C4-2B (cell line): ENCODE measurements around the gene DGKI.

ENCODE experiments used
- H3K27ac ChIP-seq: fragments of 450-650 bp; 2 replicates; pipeline ENCODE4 v1.5.1; 2017
- ZFX ChIP-seq: fragments of 450-650 bp; IDR thresholded peaks from 2 replicates; pipeline ENCODE4 v1.6.1; 2017
- TF ChIP-seq, protein P1 (sequence below): fragments of 450-650 bp; conservative IDR thresholded peaks from 2 replicates; pipeline ENCODE4 v1.5.1; 2017; ENCODE audit warnings: mild to moderate bottlenecking

DGKI gene

DNA sequence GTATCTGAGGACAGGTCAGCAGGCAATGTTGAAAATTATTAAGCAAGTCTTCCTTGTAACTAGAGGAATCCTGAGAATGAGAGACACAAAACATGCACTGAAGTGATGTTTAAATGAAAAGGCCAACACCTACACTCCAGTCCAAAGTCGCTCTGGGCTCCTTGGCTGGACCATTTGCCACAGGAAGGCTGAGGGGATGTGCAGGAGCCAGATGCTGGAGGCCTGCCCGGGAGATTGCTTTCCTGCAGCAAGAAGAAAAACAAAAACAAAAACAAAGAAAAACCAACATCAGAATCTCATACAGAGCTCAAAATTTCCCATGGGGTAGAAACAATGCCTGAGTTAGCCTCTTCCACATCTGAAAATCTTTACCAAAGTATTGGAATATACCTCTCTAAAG lies 157.0 kb downstream of the DGKI start:
- no peak for TF ChIP-seq ZFX
- TF ChIP-seq, protein P1, sequence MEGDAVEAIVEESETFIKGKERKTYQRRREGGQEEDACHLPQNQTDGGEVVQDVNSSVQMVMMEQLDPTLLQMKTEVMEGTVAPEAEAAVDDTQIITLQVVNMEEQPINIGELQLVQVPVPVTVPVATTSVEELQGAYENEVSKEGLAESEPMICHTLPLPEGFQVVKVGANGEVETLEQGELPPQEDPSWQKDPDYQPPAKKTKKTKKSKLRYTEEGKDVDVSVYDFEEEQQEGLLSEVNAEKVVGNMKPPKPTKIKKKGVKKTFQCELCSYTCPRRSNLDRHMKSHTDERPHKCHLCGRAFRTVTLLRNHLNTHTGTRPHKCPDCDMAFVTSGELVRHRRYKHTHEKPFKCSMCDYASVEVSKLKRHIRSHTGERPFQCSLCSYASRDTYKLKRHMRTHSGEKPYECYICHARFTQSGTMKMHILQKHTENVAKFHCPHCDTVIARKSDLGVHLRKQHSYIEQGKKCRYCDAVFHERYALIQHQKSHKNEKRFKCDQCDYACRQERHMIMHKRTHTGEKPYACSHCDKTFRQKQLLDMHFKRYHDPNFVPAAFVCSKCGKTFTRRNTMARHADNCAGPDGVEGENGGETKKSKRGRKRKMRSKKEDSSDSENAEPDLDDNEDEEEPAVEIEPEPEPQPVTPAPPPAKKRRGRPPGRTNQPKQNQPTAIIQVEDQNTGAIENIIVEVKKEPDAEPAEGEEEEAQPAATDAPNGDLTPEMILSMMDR = no peak
- no peak overlapping the region for H3K27ac ChIP-seq

DNA sequence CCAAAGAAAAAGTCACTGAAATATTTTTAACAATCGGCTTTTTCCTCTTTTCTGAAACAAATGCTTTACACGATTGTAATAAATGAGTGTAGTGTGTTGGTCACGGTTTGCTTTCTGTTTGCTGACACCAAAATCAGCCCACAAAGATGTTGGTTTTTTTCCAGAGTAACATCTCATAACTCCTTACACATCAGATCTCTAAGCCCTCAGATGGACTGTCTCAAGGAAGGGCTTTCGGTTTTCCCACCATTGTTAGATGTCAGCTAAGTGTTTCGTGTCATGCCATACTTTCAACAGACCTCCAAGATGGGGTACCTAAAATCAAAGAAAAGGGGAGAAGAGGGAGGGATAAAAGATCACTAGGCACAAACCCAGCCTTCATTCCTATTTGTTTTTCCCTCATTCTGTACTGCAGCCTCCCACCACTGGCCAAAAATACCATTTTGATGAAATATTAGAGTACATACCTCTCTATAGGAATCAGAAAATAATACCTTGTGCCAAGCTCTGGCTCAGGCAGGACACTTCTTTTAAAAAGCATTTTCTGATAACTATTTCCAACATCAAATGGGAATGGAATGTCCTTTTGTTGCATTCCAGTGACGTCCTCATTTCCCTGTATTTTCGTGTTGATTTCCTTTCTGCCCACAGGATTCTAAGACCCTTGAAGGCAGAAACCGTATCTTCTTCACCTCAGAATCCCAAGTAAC lies 159.1 kb downstream of the DGKI start:
- TF ChIP-seq, protein P1 = no peak
- TF ChIP-seq ZFX = no peak
- H3K27ac ChIP-seq = no peak overlapping the region

DNA sequence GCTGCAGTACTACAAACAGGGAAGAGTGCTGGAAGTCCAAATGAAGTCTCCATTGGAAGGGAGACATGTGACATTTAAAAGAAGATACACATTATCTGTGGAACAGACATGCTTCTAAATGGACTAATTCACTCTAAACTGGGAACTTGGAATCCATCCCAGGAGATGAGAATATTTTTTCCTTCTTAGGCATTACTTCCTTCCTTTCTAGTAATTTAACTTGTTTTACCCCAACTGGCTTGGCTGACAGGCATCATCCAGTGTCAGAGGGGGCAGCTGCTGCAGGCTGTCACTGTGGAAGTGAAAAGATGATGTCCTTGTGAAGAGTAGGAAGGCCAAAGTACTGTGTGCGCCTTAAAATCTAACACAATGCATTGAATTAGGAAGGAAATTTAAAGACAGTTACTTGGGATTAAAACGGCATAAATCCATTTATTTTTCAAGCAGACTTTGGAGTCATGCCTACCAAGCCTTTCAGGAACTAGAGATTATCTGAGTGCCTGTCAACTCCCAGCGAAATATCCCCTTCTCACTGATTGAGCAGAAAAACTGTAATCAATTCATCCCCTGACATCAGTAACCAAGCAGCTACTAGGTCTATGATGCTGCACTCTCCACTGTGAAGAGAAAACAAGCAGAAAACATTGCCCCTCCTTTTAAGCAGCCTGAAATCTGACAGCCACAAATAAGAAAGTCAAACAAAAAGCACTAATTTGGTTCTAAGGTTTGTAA lies 161.2 kb downstream of the DGKI start:
- H3K27ac ChIP-seq = no peak overlapping the region
- TF ChIP-seq ZFX = no peak
- TF ChIP-seq, protein P1 = no peak

DNA sequence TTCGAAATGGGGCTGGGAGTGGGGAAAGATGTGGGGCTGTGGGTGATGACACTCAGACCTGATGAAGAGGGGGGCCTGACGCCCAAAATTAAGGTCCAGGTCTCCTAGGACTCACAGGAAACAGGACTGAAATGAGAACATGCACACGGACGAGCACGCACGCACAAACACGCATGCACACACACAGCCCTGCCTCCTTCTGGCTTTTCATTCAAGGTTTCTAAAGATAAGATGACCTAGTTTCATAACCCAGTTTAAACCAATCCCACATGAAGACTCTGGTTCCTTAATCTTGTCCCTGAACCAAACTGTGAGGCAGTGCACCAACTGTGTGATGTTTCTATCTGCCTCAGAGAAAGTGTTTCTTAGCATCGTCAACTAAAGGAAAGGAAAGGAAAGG lies 162.0 kb downstream of the DGKI start:
- TF ChIP-seq ZFX = no peak

DNA sequence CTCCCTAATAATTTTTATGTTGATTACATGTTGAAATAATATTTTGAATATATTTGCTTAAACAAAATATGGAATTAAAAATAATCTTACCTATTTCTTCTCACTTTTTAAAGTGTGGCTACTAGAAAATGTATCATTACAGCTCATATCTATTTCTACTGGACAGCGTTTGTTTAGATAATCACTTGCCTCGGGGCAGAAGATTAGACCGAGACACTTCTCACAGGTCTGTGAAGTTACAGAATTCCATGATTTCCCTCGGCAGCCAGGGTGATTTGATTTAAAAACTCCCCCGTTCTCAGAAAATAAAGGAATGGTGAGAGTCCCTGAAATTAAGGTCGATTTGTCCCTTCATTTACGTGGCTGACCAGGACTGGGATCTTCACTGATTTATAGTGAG lies 162.5 kb downstream of the DGKI start:
- H3K27ac ChIP-seq = no peak overlapping the region
- no peak for TF ChIP-seq ZFX
- TF ChIP-seq, protein P1 = no peak

More for the DNA sequence above, 162.0 kb downstream of the DGKI start:
- no peak overlapping the region for H3K27ac ChIP-seq

DNA sequence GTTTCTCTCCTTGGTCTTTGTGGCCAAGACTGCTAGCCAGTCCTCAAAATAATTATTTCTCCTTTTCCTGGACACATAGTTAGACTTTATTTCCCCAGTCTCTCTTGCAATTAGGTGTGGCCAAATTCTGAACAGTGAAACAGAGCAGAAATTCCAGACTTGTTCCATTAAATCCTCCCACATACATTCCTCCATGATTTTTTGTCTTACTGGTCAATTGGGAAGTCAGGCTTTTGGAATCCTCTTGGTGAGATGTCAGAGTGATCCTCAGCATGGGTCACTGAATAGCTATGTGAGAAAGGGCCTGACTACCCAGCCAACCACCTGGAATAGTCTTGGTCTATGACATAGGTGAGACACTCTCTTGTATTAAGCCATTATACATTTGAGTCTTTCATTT lies 164.2 kb downstream of the DGKI start:
- no peak overlapping the region for H3K27ac ChIP-seq
- TF ChIP-seq, protein P1 = no peak
- TF ChIP-seq ZFX = no peak

DNA sequence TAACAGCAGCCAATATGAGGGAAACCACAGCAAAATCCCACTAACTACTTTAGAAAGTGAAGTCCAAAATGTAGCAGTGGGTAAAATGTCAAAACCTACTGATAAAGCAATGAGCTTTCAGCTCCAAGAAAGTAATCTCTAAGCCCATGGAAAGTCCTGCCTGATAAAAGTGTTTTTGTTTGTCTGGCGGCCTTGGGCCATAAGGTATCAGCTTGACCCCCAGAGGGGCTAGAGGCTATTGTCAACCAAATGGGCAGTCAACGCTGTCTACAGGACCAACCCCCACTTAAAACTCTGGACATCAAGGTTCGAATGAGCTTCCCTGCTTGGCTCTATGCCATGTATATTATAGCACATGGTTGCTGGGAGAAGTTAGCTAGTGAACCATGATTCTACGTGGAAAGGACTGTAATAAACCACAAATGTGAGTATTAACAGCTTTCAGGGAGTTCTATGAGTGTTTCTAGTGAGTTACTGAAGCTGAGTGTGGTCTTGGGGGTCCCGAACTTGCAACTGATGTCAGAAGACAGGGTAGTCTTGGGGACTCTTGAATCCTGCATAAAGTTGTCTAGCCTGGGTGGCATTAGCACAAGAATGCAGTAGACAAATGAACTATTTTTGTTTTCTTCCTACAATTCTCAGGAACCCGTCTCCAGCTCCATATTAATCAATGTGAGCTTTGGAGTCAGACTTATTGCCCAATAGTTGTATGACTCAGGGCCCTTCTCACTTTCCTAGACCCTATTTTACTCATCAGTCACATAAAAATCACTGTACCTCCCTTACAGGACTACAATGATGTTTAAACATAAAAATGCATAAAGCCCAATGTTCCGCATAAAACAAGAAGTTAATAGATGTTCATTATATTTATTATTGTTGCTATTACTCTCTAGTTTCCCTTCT lies 164.9 kb downstream of the DGKI start:
- H3K27ac ChIP-seq = no peak overlapping the region

More for the DNA sequence above, 164.9 kb downstream of the DGKI start:
- TF ChIP-seq, protein P1 = no peak
- TF ChIP-seq ZFX = no peak
